HG02973 (cell line): Measurements from ENCODE around the gene WDPCP.
"Not testable (repeated sequence)": the region's sequence is repeated elsewhere in the genome, so short reads cannot be mapped to it uniquely, and the experiment has no call there.

Source experiments
- ATAC-seq: cut with Tn5 transposase; IDR thresholded peaks from one replicate; pipeline ENCODE4 v1.9.1; 2021; ENCODE audit warnings: moderate library complexity; ENCODE audit not compliant: unreplicated experiment

The WDPCP gene

DNA sequence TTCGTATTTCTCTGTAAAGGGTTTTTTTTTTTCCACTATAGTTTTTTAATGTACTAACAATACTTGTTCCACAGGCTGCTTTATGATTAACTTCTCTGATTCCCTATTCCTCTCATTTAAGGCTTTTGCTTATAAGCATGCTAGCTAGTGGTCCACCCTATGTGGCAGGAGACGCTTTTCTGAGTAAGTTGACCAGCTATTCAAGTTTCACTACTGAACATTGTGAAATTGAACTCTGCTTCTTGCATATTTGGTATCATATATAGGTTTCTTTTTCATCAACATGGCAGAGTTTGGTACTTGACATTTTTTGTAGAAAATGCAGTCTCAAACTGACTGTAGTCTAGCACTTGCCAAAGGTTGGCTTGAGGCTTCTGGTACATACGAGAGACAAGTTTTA lies 463.4 kb downstream of the WDPCP start:
- ATAC-seq, result peak; percentile 80

DNA sequence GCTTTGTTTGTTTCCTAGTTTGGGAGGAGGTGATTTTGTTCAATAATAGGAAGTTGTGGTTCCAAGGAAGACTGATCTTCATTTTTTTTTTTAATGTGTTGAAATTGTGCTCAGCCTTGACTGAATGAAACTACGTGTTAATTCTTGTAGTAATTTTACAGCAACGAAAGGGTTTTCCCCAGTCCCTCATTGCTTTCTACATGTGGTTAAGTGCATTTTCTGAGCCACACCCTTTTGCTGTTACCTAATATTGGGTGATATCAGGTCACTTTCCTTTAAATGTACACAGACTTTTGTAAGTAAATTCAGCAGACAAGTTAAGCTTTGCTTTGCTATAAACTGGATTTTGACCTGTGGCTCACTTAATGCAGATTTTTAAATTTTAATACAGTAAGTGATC lies 464.1 kb downstream of the WDPCP start:
- peak; percentile 69 for ATAC-seq

DNA sequence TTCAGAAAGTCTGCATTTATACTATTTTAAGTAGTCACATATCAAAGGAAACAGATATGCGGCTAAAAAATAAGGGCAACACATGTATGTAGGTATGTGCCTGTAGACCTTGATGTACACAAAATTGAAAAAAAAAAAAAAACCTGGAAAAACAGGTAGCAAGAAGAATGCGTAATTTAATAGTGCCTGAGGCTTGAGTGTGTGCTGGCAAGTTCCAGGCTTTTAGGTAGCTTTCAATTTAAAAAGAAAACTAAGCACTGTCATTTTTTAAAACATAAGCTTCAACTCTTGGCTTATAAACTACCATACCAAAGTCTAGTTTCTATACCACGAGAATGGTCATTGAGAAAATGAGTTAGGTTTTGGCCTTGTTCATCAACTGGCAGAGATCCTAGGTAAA lies 465.4 kb downstream of the WDPCP start:
- ATAC-seq, result no peak

DNA sequence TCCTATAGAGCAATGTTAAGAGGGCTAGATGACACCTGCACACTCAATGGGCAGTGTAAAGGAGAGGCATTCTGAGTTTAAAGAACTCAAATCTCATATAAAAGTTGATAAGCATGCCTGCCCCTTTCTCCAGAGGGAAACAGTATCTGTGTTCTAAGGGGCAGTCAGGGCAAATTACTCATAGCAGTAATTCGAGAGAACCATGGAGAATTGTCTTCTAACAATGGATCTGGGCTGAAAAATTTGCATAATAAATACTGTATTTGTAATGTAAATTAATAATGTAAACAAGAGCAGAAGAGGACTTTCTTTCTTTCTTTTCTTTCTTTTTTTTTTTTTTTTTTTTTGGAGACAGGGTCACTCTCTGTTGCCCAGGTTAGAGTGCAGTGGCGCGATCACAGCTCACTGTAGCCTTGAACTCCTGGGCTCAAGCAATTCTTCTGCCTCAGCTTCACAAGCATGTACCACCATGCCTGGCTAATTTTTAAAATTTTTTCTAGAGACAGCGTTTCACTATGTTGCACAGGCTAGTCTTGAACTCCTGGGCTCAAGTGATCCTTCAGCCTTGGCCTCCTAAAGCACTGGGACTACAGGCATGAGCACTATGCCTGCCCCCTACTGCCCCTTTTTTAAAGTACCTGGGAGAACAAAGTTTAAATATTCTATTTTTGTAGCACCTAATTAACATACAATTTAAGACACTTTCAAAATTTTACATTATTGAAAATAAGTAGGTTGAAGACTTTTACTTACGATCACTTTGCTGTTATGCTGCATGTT lies 467.0 kb downstream of the WDPCP start:
- ATAC-seq, result no peak

DNA sequence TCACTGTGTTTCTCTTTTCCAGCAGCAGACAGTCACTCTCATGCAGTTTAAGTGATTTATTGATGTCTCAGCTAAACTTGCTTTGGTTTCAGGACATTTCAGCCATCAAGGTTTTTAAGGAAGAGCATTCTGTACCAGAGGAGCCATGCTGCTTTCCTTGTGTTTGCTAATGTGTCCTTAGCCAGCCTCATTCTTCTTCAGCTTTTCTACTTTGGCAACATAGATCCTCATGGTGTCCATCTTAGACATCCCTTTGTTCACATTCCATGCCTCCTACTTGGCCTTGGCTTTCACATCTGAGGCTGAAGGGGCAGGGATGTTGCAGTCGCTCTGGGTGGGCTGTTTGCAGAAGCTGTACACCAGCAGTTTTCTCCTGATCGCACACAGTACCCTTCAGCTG lies 469.5 kb downstream of the WDPCP start:
- ATAC-seq, result no peak

DNA sequence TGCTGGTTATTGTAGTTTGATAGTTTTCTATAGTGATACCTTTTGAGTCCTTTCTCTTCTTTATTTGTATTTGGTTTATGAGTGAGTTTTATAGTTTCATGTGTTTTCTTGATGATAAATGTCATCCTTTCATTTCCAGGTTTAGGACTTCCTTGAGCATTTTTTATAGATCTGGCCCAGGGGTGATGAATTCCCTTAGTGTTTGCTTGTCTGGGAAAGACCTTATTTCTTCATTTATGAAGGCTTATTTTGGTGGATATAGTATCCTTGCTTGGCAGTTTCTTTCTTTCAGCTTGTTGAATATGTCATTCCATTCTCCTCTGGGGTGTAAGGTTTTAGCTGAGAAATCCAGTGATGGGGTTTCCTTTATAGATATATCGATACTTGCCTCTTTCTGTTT lies 483.8 kb downstream of the WDPCP start:
- ATAC-seq, result no peak

DNA sequence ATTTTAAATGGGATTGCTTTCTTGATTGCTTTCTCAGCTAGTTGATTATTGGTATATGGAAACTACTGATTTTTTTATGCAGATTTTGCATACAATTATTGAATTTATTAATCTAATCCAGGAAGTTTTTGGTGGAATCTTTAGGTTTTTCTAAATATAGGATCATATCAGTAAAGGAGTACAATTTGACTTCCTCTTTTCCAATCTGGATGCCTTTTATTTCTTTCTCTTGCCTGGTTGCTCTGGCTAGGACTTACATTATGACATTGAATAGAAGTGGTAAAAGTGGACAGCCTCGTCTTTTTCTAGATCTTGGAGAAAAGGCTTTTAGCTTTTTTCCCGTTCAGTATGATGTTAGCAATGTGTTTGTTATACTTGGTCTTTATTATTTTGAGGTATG lies 486.3 kb downstream of the WDPCP start:
- no peak for ATAC-seq

DNA sequence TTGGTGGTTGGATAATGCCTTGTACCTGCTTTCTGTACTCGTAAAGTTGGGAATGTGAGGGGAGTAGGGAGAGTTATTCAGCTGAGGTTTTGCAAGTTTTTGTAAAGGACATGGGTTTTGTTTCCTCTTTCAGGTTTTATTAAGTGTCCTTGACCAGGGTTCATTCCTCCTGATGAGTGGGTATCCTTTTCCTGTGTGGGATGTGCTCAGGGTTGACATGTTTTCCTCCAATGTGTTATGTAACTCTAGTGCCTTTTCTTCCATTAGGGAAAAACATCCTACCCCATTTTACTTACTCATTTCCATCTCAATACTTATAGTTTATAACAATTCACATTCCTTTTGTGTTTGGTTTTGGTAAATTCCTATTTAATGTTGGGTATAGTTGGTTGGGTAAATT lies 489.2 kb downstream of the WDPCP start:
- ATAC-seq, result no peak

DNA sequence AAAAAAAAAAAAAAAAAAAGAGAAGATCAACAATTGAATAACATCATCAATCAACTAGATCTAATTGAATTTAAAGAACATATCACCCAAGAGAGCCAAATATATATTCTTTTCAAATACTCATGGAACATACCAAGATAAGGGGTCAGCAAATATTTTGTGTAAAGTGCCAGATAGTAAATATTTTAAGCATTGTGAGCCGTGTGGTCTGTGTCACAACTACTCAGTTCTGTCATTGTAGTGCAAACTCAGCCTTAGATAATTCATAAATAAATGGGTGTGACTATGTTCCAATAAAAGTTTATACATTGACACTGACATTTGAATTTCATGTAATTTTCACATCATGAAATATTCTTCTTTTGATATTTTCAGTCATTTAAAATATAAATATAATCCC lies 491.8 kb downstream of the WDPCP start:
- ATAC-seq, result no peak

DNA sequence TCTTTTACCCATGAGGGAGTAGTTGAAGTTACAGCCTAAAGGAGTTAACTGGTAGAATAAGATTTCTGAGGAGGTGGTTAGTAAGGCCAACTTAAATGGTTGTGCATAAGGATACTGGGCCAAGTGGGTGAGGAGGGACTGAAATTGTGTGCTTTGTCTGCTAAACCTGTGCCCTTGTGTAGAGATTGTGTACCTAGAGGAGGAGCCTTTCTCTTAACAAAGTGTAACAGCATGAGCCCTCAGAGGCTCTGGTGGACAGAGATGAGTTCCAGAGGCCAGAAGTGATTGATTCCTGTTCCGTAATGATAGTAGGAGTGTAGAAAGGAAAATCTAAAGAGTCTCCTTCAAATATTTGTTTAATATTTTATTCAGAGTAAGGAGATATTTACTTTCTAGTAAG lies 494.8 kb downstream of the WDPCP start:
- no peak for ATAC-seq

DNA sequence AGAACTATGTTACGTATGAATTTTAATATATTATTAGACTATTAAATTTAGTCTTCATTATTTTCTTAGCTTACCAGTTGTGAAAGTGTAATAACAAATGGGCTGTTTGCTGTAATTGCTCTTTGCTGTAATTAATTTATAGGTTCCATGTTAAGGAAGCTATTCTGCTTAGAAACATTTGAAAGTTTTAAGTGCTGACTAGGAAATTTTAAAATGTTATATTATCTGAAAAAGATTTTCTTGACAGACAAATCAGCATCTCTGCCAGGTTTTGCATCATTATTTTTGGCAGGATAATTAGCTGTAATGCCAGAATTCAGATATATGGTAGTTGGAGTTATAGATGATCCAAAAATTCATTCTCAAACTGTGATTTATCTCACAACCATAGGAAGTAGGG lies 495.4 kb downstream of the WDPCP start:
- no peak for ATAC-seq

DNA sequence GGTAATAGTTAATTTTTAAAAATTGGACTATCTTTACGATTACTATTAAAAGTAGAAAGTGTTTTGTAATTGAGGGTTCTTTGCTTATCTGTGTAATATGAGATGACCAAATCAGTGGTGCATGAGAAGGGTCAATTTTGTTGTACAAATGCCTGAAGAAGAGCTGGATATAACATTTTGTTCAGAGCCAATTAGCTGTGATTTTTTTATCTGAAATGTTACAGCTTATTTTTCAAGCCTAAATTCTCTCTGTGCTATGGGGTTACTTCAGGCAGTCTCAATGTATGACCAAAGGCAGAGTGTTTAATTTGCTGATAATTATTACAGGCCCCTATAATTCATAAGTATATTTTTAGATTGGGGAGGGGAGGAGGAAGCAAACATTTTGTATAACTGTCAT lies 495.9 kb downstream of the WDPCP start:
- no peak for ATAC-seq

DNA sequence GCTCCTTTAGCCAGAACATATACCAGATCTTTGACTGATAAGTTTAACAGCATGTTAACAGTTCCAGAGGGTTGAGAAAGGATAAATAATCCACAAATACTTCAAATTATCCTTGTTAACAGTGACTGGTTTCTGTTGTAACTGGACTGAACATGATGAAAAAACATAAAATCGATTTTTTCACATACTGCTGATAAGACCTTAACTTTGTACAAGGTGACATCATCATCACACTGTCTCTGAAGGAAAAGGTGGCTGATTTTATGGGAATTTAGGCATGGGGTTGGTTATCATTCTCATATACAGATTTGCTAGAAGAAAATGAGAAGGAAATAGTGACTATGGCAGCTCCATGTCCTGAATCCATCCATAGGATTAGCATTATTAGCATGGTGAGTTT lies 501.6 kb downstream of the WDPCP start:
- no peak for ATAC-seq

DNA sequence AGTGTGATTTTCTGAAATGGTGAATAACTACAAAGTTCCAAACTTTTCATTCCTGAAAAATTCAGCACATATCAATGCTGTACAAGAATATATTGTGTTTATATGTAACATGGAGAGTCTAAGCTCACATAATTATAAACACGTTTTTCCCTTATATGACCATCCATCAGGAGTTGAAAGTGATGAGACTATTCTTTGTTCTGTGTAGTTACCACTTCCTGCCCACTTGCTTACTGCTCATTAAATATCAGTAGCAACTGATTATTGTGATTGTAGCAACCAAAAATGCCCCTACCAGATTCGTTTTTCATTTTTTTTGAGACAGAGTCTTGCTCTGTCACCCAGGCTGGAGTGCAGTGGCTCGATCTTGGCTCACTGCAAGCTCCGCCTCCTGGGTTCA lies 506.9 kb downstream of the WDPCP start:
- ATAC-seq, result no peak

DNA sequence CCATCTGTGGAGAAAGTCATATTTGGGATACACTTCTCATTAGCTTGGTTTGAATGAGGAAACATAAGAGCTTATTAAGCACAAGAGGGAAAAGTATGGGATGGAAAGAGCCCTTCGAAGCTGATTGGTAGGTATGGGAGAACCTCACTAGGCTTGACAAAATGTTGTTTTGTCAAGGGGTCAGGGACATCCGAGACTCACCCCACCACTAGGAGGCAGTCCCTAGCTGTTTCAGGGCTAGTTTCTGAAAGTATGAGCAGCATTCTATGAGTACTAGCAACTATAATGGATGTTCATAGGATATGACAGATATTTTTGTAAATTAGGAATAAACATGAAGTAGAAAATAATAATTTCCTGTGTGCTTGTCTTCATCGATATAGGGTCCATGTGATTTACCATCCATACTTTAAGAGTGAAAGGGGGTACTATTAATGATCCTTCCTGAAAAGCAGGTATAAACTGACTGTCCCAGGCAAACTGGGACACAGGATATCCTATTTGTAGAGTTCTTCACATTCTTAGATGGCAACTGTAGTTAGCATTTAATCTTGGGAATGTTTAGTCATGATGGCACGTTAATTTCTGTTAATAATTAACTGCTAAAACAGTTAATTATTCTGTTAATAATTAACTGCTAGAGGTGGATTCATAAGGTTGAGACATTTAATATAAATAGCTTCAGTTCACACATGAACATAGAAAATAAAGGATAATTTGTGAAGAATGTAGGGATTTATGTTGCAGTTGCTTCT lies 509.2 kb downstream of the WDPCP start:
- ATAC-seq, result no peak

DNA sequence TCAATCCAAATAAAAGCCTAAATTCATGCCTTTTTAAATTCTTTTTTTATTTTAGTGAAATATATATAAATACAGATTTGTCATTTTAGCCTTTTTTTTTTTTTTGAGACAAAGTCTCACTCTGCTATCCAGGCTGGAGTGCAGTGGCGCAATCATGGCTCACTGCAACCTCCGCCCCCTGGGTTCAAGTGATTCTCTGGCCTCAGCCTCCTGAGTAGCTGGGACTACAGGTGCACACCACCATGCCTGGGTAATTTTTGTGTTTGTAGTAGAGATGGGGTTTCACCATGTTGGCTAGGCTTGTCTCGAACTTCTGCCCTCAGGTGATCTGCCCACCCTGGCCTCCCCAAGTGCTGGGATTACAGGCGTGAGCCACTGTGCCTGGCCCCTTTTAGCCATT lies 513.9 kb downstream of the WDPCP start:
- ATAC-seq, result not testable (repeated sequence)

DNA sequence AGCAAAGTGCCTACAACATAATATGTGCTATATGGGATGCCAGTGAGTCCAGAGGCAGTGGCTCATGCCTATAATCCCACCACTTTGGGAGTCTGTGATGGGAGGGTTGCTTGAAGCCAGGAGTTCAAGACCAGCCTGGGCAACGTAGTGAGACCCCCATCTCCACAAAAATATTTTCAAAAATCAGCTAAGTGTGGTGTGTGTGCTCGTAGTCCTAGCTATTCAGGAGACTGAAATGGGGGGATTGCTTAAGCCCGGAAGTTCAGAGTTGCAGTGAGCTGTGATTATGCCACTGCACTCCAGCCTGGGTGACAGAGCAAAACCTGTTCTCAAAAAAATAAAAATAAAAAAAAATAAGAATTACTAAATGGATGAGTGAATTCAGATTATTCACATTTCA lies 514.3 kb downstream of the WDPCP start:
- no peak for ATAC-seq

DNA sequence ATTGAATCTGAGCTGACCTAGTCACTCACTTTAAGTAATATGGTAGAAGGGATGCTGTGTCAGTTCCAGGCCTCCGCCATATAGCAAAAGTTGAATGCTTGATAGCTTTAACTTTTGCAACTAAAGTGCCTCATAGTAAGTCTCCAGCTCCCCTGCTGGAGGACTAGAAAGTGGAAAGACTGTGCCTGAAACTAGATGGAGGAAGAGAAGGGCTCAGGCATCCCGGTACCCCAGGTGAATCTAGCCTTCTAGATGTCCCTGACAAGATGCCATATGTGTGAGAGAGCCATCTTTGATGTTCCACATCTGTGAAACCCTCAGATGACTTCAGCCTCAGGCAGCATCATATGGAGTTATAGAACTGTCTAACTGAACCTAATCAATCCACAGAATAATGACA lies 516.6 kb downstream of the WDPCP start:
- no peak for ATAC-seq
